Upper lobe of left lung (tissue), 4 donors: ENCODE data around the gene SVEP1.

Experiments
- POLR2AphosphoS5 ChIP-seq, 2 donors: sonication (generic); formaldehyde crosslinking; IDR thresholded peaks; one replicate each; pipeline ENCODE4 v1.5.1; 2017; ENCODE audit warnings: antibody characterized with exemption in 2 of 2
- TF ChIP-seq, protein P1 (sequence below), 6 experiments: fragments of 450-650 bp in 4 of 6; fragments of 200-600 bp in 2 of 6; sonication (generic) in 2 of 6; IDR thresholded peaks; one replicate each; pipeline ENCODE4 v1.5.1; 2016 to 2019; ENCODE audit warnings: antibody characterized with exemption in 6 of 6

DNA sequence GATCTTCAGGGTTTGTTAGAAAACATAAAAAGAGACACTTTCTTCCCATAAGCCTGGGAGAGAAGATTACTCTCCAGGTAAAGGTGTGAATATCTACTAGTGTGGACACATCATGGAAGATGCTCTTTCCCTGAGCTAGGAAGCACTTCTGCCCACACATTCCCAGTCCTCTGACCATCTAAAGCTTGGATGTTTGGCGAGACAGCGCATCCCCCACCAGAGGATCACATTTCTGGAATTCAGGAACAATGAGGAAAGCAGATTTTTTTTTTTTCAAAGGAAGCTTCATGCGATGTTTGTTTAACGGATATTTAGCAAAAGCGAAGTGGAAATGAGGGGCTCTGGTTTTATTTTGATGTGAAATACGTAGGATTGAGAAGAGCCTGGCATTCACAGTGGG is 6.2 kb downstream of the SVEP1 start:
- TF ChIP-seq, protein P1, sequence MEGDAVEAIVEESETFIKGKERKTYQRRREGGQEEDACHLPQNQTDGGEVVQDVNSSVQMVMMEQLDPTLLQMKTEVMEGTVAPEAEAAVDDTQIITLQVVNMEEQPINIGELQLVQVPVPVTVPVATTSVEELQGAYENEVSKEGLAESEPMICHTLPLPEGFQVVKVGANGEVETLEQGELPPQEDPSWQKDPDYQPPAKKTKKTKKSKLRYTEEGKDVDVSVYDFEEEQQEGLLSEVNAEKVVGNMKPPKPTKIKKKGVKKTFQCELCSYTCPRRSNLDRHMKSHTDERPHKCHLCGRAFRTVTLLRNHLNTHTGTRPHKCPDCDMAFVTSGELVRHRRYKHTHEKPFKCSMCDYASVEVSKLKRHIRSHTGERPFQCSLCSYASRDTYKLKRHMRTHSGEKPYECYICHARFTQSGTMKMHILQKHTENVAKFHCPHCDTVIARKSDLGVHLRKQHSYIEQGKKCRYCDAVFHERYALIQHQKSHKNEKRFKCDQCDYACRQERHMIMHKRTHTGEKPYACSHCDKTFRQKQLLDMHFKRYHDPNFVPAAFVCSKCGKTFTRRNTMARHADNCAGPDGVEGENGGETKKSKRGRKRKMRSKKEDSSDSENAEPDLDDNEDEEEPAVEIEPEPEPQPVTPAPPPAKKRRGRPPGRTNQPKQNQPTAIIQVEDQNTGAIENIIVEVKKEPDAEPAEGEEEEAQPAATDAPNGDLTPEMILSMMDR (IDR thresholded peaks at IDR 0.05) = no peak
- no peak for TF ChIP-seq POLR2AphosphoS5 (IDR thresholded peaks at IDR 0.05)
